Sigmoid colon (tissue), 4 donors: ENCODE data around the gene NPR1.

Experiments
- EP300 ChIP-seq, 4 donors: sonication (generic); formaldehyde crosslinking; IDR thresholded peaks; one replicate each; pipeline ENCODE4 v1.6.1; 2017; ENCODE audit warnings: antibody characterized with exemption in 4 of 4
- POLR2A ChIP-seq, 2 donors: fragments of 450-650 bp; IDR thresholded peaks; one replicate each; pipeline ENCODE4 v1.6.1; 2016; ENCODE audit warnings: antibody characterized with exemption in 2 of 2, mild to moderate bottlenecking in 2 of 2, moderate library complexity in 2 of 2
- POLR2AphosphoS5 ChIP-seq, 4 donors: sonication (generic); formaldehyde crosslinking; IDR thresholded peaks; one replicate each; pipeline ENCODE4 v1.6.1; 2017; ENCODE audit warnings: antibody characterized with exemption in 4 of 4
- TF ChIP-seq, protein P1 (sequence below), 4 experiments: fragments of 450-650 bp in 3 of 4; fragments of 200-600 bp in 1 of 4; IDR thresholded peaks; one replicate each; pipeline ENCODE4 v1.5.1; 2016 to 2019; ENCODE audit warnings: antibody characterized with exemption in 4 of 4, mild to moderate bottlenecking in 3 of 4, moderate library complexity in 2 of 4

DNA sequence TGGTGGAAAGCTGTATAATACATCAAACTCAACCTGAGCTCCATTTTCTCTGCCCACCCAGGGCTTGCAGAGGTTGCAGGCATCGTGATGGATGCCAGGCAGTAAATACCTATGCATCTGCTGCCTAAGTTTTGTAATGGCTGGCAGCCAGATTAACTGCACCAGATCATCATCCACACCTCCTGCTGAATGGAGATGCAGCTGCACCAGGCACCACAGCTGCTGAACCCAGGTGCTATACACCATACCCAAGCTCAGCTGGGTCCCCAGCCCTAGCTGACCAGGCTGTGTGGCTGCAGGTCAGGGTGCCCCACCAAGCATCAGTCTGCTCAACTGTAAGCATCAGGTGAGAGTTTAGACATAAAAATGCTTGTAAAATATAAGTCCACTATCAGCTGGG lies 26.7 kb upstream of the NPR1 start:
- TF ChIP-seq POLR2AphosphoS5 (IDR thresholded peaks at IDR 0.05) (no peak), POLR2A (IDR thresholded peaks at IDR 0.05) (no peak), EP300 (IDR thresholded peaks at IDR 0.05) (no peak)
- TF ChIP-seq, protein P1, sequence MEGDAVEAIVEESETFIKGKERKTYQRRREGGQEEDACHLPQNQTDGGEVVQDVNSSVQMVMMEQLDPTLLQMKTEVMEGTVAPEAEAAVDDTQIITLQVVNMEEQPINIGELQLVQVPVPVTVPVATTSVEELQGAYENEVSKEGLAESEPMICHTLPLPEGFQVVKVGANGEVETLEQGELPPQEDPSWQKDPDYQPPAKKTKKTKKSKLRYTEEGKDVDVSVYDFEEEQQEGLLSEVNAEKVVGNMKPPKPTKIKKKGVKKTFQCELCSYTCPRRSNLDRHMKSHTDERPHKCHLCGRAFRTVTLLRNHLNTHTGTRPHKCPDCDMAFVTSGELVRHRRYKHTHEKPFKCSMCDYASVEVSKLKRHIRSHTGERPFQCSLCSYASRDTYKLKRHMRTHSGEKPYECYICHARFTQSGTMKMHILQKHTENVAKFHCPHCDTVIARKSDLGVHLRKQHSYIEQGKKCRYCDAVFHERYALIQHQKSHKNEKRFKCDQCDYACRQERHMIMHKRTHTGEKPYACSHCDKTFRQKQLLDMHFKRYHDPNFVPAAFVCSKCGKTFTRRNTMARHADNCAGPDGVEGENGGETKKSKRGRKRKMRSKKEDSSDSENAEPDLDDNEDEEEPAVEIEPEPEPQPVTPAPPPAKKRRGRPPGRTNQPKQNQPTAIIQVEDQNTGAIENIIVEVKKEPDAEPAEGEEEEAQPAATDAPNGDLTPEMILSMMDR (IDR thresholded peaks at IDR 0.05): no peak
